ENCODE measurements around the gene PKMYT1.

DNA sequence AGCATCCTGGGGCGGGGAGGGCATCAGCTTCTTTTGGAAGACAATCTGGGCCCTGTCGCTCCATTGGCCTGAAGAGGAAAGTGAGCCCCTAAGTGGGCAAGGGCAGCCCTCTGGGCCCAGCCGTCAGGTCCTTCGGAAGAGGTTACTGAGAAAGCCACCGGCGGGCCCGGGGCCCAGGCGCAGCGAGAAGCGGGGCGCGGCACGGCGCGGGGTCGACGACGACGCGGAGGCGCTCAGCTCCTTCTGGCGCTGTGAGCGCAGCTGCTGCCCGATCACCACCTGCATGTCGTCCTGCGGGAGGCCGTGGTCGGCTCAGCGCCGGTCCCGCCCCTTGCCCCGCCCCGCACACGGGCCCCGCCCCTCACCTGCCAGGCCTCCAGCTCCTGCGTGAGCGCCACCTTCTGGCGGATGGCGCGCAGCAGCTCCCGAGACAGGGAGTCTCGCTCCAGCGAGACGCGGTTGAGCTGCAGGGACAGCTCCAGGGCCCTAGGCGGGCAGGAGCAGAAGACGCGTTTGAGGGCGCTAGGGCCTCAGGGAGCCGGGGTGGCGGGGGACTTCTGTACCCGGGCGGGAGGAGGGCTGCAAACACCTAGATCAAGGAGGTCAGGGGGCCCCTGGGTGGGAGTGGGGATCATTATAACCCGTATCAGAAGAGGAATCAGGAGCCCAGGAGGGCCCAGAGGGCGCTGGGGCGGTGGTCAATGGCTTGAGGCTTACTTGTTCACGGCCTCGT, 47.9 kb upstream of the PKMYT1 start:
- TF ChIP-seq CTCF (IDR thresholded peaks at IDR 0.05; ENCODE audit: poor library complexity), result peak; percentile 94
- TF ChIP-seq EZH2phosphoT487 (IDR thresholded peaks at IDR 0.05; ENCODE audit: low read depth, severe bottlenecking, unreplicated experiment), result no peak

Data from hepatocyte (in vitro differentiated cells).